HUES6 (cell line): ENCODE measurements around the gene SLC18A3.

Experiments used
- H3K27ac ChIP-seq: 2 replicates; pipeline ENCODE4 v1.7.0; 2013; ENCODE audit warnings: low read depth, mild to moderate bottlenecking, low read length, inconsistent platforms
- H3K27me3 ChIP-seq: 2 replicates; pipeline ENCODE4 v1.6.1; 2013; ENCODE audit warnings: low read length; ENCODE audit not compliant: control insufficient read depth, insufficient read depth
- H3K36me3 ChIP-seq: 2 replicates; pipeline ENCODE4 v1.6.1; 2013; ENCODE audit warnings: low read length; ENCODE audit not compliant: control insufficient read depth, insufficient read depth
- H3K4me1 ChIP-seq: 2 replicates; pipeline ENCODE4 v1.6.1; 2013; ENCODE audit warnings: low read length; ENCODE audit not compliant: control insufficient read depth, insufficient read depth
- H3K4me3 ChIP-seq: 2 replicates; pipeline ENCODE4 v1.5.1; 2013; ENCODE audit warnings: low read depth, low read length
- H3K9ac ChIP-seq: one replicate; pipeline ENCODE4 v1.6.1; 2013; ENCODE audit warnings: mild to moderate bottlenecking, low read length
- H3K9me3 ChIP-seq: 2 replicates; pipeline ENCODE4 v1.6.1; 2013; ENCODE audit warnings: low read depth, low read length; ENCODE audit not compliant: control insufficient read depth, insufficient read depth

SLC18A3 gene

GRCh38 chr10:49602380-49603023 lies 7.6 kb upstream of the SLC18A3 start:
- Histone ChIP-seq H3K9me3 (no peaks in the 10 kb centered on the region), H3K27ac (no peak overlapping the region), H3K4me1 (no peaks in the 10 kb centered on the region), H3K27me3 (peaks cover 61% of the 10 kb centered on the region), H3K9ac (no peak overlapping the region), H3K36me3 (no peaks in the 10 kb centered on the region), H3K4me3 (no peak overlapping the region)

GRCh38 chr10:49605216-49605938 lies 4.7 kb upstream of the SLC18A3 start:
- no peak overlapping the region for H3K27ac ChIP-seq
- peaks cover 84% of the 10 kb centered on the region for H3K27me3 ChIP-seq
- H3K9me3 ChIP-seq = no peaks in the 10 kb centered on the region
- H3K36me3 ChIP-seq = no peaks in the 10 kb centered on the region
- no peak overlapping the region for H3K4me3 ChIP-seq
- no peak overlapping the region for H3K9ac ChIP-seq
- peaks cover 9% of the 10 kb centered on the region; the same call in 1 of the 2 replicates for H3K4me1 ChIP-seq

- Histone ChIP-seq H3K9me3 (no peaks in the 10 kb centered on the region), H3K4me3 (no peak overlapping the region), H3K27ac (no peak overlapping the region), H3K27me3 (peaks cover 91% of the 10 kb centered on the region), H3K36me3 (no peaks in the 10 kb centered on the region), H3K9ac (no peak overlapping the region), H3K4me1 (peaks cover 15% of the 10 kb centered on the region; the same call in 1 of the 2 replicates)
Measured at GRCh38 chr10:49605939-49606509, 4.1 kb upstream of the SLC18A3 start.

GRCh38 chr10:49606981-49607535 lies 3.1 kb upstream of the SLC18A3 start:
- no peak overlapping the region for H3K4me3 ChIP-seq
- H3K27ac ChIP-seq = no peak overlapping the region
- no peaks in the 10 kb centered on the region for H3K36me3 ChIP-seq
- no peak overlapping the region for H3K9ac ChIP-seq
- peaks cover 99% of the 10 kb centered on the region for H3K27me3 ChIP-seq
- H3K9me3 ChIP-seq = no peaks in the 10 kb centered on the region
- peaks cover 25% of the 10 kb centered on the region for H3K4me1 ChIP-seq

GRCh38 chr10:49608166-49609005 lies 1.7 kb upstream of the SLC18A3 start:
- Histone ChIP-seq H3K4me1 (peaks cover 32% of the 10 kb centered on the region), H3K9me3 (no peaks in the 10 kb centered on the region), H3K9ac (no peak overlapping the region), H3K36me3 (no peaks in the 10 kb centered on the region), H3K27me3 (peaks cover 100% of the 10 kb centered on the region), H3K27ac (no peak overlapping the region), H3K4me3 (peak overlapping the region; percentile 66)

GRCh38 chr10:49609006-49609282 lies 1.2 kb upstream of the SLC18A3 start:
- H3K27ac ChIP-seq = no peak overlapping the region
- no peak overlapping the region for H3K9ac ChIP-seq
- H3K9me3 ChIP-seq = no peaks in the 10 kb centered on the region
- H3K36me3 ChIP-seq = no peaks in the 10 kb centered on the region
- peak overlapping the region; percentile 66 for H3K4me3 ChIP-seq
- H3K27me3 ChIP-seq = peaks cover 100% of the 10 kb centered on the region
- peaks cover 36% of the 10 kb centered on the region for H3K4me1 ChIP-seq

- H3K9ac ChIP-seq = no peak overlapping the region
- peaks cover 37% of the 10 kb centered on the region for H3K4me1 ChIP-seq
- H3K4me3 ChIP-seq = peak overlapping the region; percentile 66
- H3K27me3 ChIP-seq = peaks cover 100% of the 10 kb centered on the region
- H3K9me3 ChIP-seq = no peaks in the 10 kb centered on the region
- H3K36me3 ChIP-seq = no peaks in the 10 kb centered on the region
- no peak overlapping the region for H3K27ac ChIP-seq
Measured at GRCh38 chr10:49609283-49610113, 612 bp upstream of the SLC18A3 start.

GRCh38 chr10:49610458-49611165 lies 502 bp downstream of the SLC18A3 start:
- H3K36me3 ChIP-seq = no peaks in the 10 kb centered on the region
- H3K9ac ChIP-seq = no peak overlapping the region
- H3K4me3 ChIP-seq = peak overlapping the region; percentile 33
- peaks cover 100% of the 10 kb centered on the region for H3K27me3 ChIP-seq
- H3K27ac ChIP-seq = no peak overlapping the region
- no peaks in the 10 kb centered on the region for H3K9me3 ChIP-seq
- H3K4me1 ChIP-seq = peaks cover 39% of the 10 kb centered on the region

GRCh38 chr10:49611166-49611815 lies 1.2 kb downstream of the SLC18A3 start:
- Histone ChIP-seq H3K36me3 (no peaks in the 10 kb centered on the region), H3K4me3 (peak overlapping the region; percentile 33), H3K27ac (no peak overlapping the region), H3K27me3 (peaks cover 100% of the 10 kb centered on the region), H3K9me3 (no peaks in the 10 kb centered on the region), H3K4me1 (peaks cover 39% of the 10 kb centered on the region), H3K9ac (no peak overlapping the region)
